OCI-LY3 (cell line): ENCODE measurements around the gene CRIM1.

Source experiments
- EZH2phosphoT487 ChIP-seq: fragments of 200-600 bp; shearing (Covaris generic); IDR thresholded peaks from 2 replicates; pipeline ENCODE4 v1.6.1; 2018; ENCODE audit warnings: antibody characterized with exemption, mixed run types, low read depth
- TF ChIP-seq, protein P1 (sequence below): fragments of 200-600, 300-600 bp; sonication (generic); IDR thresholded peaks from 2 replicates; pipeline ENCODE4 v1.5.1; 2014; ENCODE audit warnings: antibody characterized with exemption, low read length, low read depth

- TF ChIP-seq, protein P1, sequence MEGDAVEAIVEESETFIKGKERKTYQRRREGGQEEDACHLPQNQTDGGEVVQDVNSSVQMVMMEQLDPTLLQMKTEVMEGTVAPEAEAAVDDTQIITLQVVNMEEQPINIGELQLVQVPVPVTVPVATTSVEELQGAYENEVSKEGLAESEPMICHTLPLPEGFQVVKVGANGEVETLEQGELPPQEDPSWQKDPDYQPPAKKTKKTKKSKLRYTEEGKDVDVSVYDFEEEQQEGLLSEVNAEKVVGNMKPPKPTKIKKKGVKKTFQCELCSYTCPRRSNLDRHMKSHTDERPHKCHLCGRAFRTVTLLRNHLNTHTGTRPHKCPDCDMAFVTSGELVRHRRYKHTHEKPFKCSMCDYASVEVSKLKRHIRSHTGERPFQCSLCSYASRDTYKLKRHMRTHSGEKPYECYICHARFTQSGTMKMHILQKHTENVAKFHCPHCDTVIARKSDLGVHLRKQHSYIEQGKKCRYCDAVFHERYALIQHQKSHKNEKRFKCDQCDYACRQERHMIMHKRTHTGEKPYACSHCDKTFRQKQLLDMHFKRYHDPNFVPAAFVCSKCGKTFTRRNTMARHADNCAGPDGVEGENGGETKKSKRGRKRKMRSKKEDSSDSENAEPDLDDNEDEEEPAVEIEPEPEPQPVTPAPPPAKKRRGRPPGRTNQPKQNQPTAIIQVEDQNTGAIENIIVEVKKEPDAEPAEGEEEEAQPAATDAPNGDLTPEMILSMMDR = no peak
- TF ChIP-seq EZH2phosphoT487 = no peak
Observed at GRCh38 chr2:36541891-36542595, 186.5 kb downstream of the CRIM1 start.
